Measurements from ENCODE around the gene MT1G.

Gene MT1G

GRCh38 chr16:56709443-56710040, 41.7 kb upstream of the MT1G start:
- no peak for DNase-seq (ENCODE audit: extremely low read depth, low read depth)
- TF ChIP-seq, protein P1, sequence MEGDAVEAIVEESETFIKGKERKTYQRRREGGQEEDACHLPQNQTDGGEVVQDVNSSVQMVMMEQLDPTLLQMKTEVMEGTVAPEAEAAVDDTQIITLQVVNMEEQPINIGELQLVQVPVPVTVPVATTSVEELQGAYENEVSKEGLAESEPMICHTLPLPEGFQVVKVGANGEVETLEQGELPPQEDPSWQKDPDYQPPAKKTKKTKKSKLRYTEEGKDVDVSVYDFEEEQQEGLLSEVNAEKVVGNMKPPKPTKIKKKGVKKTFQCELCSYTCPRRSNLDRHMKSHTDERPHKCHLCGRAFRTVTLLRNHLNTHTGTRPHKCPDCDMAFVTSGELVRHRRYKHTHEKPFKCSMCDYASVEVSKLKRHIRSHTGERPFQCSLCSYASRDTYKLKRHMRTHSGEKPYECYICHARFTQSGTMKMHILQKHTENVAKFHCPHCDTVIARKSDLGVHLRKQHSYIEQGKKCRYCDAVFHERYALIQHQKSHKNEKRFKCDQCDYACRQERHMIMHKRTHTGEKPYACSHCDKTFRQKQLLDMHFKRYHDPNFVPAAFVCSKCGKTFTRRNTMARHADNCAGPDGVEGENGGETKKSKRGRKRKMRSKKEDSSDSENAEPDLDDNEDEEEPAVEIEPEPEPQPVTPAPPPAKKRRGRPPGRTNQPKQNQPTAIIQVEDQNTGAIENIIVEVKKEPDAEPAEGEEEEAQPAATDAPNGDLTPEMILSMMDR (IDR thresholded peaks at IDR 0.05; ENCODE audit: low read depth, low read length, missing control alignments): no peak
- H3K4me3 ChIP-seq (replicated peaks; ENCODE audit: low read depth, low read length): no peak overlapping the region

DNA sequence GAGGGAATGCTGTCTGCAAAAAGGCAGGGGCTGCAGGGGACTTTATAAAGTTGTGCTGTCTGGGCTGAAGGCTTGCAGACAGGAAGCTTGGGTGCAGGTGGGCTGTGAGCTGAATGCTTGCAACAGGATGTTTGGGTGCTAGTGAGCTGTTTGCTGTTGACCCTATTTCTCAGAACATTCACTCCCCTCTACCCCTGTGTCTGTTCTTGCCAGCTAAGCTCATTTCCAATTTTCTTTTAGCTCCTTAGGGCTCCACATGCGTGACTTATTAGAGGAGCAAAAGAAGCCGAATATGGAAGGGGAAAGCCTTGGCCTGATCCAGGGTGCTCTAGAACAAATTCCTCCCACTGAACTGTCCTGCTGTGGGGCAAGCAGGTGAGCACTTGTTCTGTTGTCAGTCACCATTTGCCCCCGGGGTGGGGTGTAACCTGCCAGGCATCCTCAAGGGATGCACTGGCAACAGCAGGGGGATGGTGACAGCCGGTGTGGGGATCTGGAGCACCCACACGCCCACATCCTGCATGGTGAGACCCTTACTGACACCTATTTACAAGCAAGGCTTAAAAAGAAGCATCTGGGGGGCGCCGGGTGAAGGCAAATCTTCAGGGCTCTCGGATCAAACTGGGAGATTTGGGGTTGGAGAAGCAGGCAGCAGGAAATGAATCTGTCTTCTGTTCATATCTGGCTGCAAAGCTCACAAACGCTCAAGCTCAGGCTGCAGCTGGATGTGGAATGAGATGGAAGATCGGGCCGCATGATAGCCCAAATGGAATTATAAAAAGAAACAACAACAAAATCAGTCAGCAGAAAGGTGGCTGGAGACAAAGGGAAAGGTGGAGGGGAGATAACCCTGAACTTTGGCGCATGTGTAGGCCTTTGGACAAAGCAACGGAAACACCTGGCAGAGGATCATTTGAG, 40.9 kb upstream of the MT1G start:
- DNase-seq (ENCODE audit: extremely low read depth, low read depth): no peak
- H3K4me3 ChIP-seq (replicated peaks; ENCODE audit: low read depth, low read length): no peak overlapping the region
- TF ChIP-seq, protein P1 (IDR thresholded peaks at IDR 0.05; ENCODE audit: low read depth, low read length, missing control alignments): no peak

GRCh38 chr16:56702836-56703235, 35.0 kb upstream of the MT1G start:
- H3K4me3 ChIP-seq (replicated peaks; ENCODE audit: low read depth, low read length): no peak overlapping the region
- TF ChIP-seq, protein P1 (IDR thresholded peaks at IDR 0.05; ENCODE audit: low read depth, low read length, missing control alignments): no peak
- DNase-seq (ENCODE audit: extremely low read depth, low read depth): no peak

- no peak for DNase-seq (ENCODE audit: extremely low read depth, low read depth)
- TF ChIP-seq, protein P1 (IDR thresholded peaks at IDR 0.05; ENCODE audit: low read depth, low read length, missing control alignments): no peak
- no peak overlapping the region for H3K4me3 ChIP-seq (replicated peaks; ENCODE audit: low read depth, low read length)
These were observed 33.7 kb upstream of the MT1G start for GRCh38 chr16:56701534-56701933.

GRCh38 chr16:56700631-56701030, 32.8 kb upstream of the MT1G start:
- no peak for DNase-seq (ENCODE audit: extremely low read depth, low read depth)
- TF ChIP-seq, protein P1 (IDR thresholded peaks at IDR 0.05; ENCODE audit: low read depth, low read length, missing control alignments): no peak
- no peak overlapping the region for H3K4me3 ChIP-seq (replicated peaks; ENCODE audit: low read depth, low read length)

DNA sequence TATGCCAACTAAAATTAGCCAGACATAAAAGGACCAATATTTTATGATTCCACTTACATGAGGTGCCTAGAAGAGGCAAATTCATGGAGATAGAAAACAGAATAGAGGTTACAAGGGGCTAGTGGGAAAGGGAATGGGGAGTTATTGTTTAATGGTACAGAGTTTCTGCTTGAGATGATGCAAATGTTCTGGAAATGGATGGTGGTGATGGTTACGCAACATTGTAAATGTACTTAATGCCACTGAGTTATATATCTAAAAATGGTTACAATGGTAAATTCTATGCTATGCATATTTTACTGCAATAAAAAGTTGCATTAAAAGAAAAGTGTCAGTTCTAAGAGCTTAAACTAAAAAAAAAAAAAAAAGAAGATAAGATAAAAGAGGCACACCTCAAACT, 32.3 kb upstream of the MT1G start:
- no peak for DNase-seq (ENCODE audit: extremely low read depth, low read depth)
- no peak overlapping the region for H3K4me3 ChIP-seq (replicated peaks; ENCODE audit: low read depth, low read length)
- TF ChIP-seq, protein P1 (IDR thresholded peaks at IDR 0.05; ENCODE audit: low read depth, low read length, missing control alignments): no peak
